K562 (cell line): ENCODE data around the gene USP27X.

ENCODE experiments used
- ELF1 ChIP-seq: fragments of 200-800 bp; sonication (Bioruptor generic); IDR thresholded peaks from 2 replicates; pipeline ENCODE4 v1.6.1; 2016; ENCODE audit warnings: missing genetic modification characterization, missing compliant biosample characterization
- EZH2 ChIP-seq: IDR thresholded peaks from 2 replicates; pipeline ENCODE4 v1.6.1; 2012; ENCODE audit warnings: low read depth, mild to moderate bottlenecking, inconsistent platforms, low read length, borderline replicate concordance
- STAG1 ChIP-seq: sonication (generic); formaldehyde crosslinking; IDR thresholded peaks from 2 replicates; pipeline ENCODE4 v1.5.0; 2020; ENCODE audit warnings: missing genetic modification reagents, borderline replicate concordance

DNA sequence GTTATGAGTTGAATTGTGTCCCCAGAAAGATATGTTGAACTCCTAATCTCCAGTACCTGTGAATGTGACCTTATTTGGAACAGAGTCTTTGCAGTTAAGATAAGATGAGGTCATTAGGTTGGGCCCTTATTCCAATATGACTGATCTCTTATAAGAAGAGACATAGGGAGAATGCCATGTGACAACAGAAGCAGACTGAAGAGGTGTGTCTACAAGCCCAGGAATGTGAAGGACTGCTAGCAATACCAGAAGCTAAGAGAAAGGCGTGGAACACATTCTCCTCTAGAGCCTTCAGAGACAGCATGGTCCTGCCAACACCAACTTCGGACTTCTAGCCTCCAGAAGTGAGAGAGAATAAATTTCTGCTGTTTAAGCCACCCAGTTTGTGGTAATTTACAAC lies 22.5 kb upstream of the USP27X start:
- TF ChIP-seq ELF1 (no peak), STAG1 (CRISPR knock-in tag) (no peak), EZH2 (no peak)
